ENCODE measurements around the gene SNX20.

SNX20 gene

DNA sequence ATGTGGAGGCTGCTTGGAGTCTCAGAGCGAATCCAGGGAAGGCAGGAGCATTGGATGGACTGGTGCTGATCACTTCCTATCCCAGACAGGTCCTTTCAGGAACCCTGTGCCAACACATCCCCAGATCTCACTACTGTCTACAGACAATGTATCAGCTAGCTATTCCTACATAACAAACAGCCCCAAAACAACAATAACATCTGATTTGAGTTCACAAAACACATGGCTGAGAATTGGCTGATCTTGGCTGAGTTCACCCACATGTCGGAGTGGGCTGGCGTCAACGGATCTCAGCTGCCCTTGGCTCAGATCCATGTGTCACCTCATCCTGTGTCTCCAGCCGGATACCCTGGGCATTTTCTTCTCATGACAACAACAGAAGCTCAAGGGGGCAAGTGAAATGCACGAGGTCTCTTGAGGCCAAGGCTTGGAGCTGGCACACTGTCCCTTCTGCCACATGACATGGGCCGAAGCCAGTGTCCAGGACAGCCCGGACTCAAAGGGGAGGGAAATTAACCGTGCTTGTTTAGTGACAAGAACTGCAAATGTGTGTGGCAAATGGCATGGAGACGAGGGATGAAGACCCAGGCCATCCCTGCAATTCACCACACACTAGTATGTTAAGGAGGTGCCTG, 18.7 kb downstream of the SNX20 start:
- H3K27me3 ChIP-seq (ENCODE audit: control insufficient read depth in 2 of 2, insufficient read depth in 2 of 2, low read length in 2 of 2): no peaks in the 10 kb centered on the region
- no peak overlapping the region for H3K9ac ChIP-seq (ENCODE audit: low read depth in 1 of 2, low read length in 2 of 2)
- no peaks in the 10 kb centered on the region for H3K4me1 ChIP-seq (ENCODE audit: control insufficient read depth in 2 of 2, insufficient read depth in 2 of 2, low read length in 2 of 2)

DNA sequence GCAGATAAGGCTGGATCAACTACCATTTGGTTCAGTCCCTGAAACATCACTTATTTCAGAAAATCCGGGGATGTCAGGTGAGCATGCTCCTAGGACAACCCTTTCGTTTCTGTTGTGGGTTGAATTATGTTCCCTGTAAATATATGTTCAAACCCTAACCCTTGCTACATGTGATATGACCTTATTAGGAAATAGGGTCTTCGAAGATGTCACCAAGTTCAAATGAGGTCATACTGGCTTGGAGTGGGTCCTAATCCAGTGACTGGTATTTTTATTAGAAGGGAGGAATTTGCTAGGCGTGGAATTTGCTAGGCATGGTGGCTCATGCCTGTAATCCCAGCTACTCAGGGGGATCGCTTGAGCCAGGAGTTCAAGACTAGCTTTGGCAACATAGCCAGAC, 21.3 kb downstream of the SNX20 start:
- Histone ChIP-seq H3K4me1 (ENCODE audit: control insufficient read depth in 2 of 2, insufficient read depth in 2 of 2, low read length in 2 of 2) (no peaks in the 10 kb centered on the region), H3K4me3 (ENCODE audit: low read length in 2 of 2) (no peak overlapping the region), H3K36me3 (ENCODE audit: control insufficient read depth in 2 of 2, insufficient read depth in 2 of 2, low read length in 2 of 2) (no peaks in the 10 kb centered on the region), H3K27ac (ENCODE audit: low read depth in 2 of 2, low read length in 2 of 2) (no peak overlapping the region), H3K9ac (ENCODE audit: low read depth in 1 of 2, low read length in 2 of 2) (no peak overlapping the region), H3K9me3 (ENCODE audit: control insufficient read depth in 2 of 2, low read length in 2 of 2) (no peaks in the 10 kb centered on the region), H3K27me3 (ENCODE audit: control insufficient read depth in 2 of 2, insufficient read depth in 2 of 2, low read length in 2 of 2) (no peaks in the 10 kb centered on the region)

More for the DNA sequence above, 18.7 kb downstream of the SNX20 start:
- H3K9me3 ChIP-seq (ENCODE audit: control insufficient read depth in 2 of 2, low read length in 2 of 2): no peaks in the 10 kb centered on the region
- H3K27ac ChIP-seq (ENCODE audit: low read depth in 2 of 2, low read length in 2 of 2): no peak overlapping the region
- H3K4me3 ChIP-seq (ENCODE audit: low read length in 2 of 2): no peak overlapping the region
- no peaks in the 10 kb centered on the region for H3K36me3 ChIP-seq (ENCODE audit: control insufficient read depth in 2 of 2, insufficient read depth in 2 of 2, low read length in 2 of 2)

DNA sequence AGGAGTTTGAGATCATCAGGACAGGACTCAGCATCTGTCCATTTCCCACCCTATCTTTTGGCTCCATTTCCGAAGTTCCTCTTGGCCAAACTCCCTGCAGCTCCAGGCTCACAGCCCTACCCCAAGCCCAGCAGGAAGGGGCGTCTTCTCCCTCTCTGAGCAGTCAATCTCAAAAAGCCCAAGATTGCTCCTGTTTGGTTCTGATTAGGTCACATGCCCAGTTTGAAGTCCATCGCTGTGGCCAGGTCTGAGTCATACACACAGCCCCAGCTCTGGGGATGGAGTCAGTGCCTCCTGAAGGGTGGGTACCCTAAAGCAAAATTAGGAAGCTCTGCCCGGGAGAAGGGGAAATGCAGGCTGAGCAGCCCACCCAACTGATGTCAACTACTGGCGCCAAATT, 23.9 kb downstream of the SNX20 start:
- Histone ChIP-seq H3K9ac (ENCODE audit: low read depth in 1 of 2, low read length in 2 of 2) (no peak overlapping the region), H3K9me3 (ENCODE audit: control insufficient read depth in 2 of 2, low read length in 2 of 2) (no peaks in the 10 kb centered on the region), H3K4me1 (ENCODE audit: control insufficient read depth in 2 of 2, insufficient read depth in 2 of 2, low read length in 2 of 2) (no peaks in the 10 kb centered on the region), H3K27ac (ENCODE audit: low read depth in 2 of 2, low read length in 2 of 2) (no peak overlapping the region), H3K27me3 (ENCODE audit: control insufficient read depth in 2 of 2, insufficient read depth in 2 of 2, low read length in 2 of 2) (no peaks in the 10 kb centered on the region), H3K4me3 (ENCODE audit: low read length in 2 of 2) (no peak overlapping the region), H3K36me3 (ENCODE audit: control insufficient read depth in 2 of 2, insufficient read depth in 2 of 2, low read length in 2 of 2) (no peaks in the 10 kb centered on the region)

DNA sequence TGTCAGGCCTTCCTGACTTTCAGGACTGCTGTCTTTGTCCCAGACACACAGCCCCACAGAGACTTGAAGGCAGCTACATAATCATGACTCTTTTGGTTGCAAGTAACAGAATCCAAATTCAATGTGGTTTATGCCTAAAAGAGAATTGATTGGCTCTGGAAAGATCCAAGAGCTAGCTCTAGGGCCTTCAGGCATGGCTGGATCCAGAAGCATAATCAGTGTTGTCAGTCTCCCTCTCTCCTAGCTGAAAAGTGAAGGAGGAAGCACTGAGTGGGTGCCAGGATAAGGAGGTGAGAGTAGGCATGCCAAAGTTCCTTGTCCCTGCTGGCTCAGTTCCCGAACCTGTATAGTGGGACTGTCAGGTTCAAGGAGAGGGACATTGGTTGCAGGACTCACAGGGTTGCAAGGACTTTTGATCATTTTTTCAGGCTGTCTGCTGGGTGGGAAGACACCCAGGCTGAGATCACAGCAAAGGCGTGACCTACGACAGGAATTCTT, 25.5 kb downstream of the SNX20 start:
- Histone ChIP-seq H3K9ac (ENCODE audit: low read depth in 1 of 2, low read length in 2 of 2) (no peak overlapping the region), H3K9me3 (ENCODE audit: control insufficient read depth in 2 of 2, low read length in 2 of 2) (no peaks in the 10 kb centered on the region), H3K27ac (ENCODE audit: low read depth in 2 of 2, low read length in 2 of 2) (no peak overlapping the region), H3K27me3 (ENCODE audit: control insufficient read depth in 2 of 2, insufficient read depth in 2 of 2, low read length in 2 of 2) (no peaks in the 10 kb centered on the region), H3K36me3 (ENCODE audit: control insufficient read depth in 2 of 2, insufficient read depth in 2 of 2, low read length in 2 of 2) (no peaks in the 10 kb centered on the region), H3K4me3 (ENCODE audit: low read length in 2 of 2) (no peak overlapping the region), H3K4me1 (ENCODE audit: control insufficient read depth in 2 of 2, insufficient read depth in 2 of 2, low read length in 2 of 2) (no peaks in the 10 kb centered on the region)

DNA sequence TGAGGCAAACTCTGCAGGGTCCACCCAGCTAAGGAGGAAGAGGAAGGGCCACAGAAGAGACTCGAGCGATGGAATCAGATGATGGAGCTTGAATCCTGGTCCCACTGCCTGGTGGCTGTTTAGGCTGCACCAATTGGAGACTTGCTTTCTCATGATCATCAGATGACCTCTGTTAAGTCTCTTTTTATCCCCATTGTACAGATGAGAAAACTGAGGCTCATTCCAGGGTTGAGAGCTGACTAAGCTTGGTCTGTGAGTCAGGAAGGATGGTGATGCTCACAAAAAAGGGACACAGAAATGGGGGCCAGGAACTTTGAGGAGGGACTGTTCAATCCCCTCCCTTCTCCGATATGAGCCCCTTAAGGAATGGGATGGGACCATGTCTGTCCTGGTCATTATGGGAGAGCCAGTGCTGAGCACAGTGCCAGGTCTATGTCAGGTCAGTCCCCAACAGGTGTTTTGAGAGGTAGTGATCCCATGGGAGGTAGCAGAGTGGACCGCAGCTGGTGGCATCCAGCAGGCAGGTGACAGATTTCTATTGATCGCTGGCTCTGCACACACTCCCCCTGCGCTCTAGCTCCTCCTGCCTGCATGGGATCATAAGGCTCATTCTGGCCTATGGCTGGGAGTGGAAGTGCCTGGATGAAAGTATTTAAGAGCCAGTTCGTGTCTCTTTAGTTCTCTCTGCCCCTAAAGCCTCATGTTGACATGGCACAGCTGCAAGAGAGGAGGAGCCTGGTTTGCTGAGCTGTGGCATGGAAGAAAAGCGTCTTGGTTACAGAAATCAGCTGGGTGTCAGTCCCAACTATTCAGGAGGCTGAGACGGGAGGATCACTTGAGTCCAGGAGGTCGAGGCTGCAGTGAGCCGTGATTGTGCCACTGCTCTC, 27.2 kb downstream of the SNX20 start:
- Histone ChIP-seq H3K27ac (ENCODE audit: low read depth in 2 of 2, low read length in 2 of 2) (no peak overlapping the region), H3K9ac (ENCODE audit: low read depth in 1 of 2, low read length in 2 of 2) (no peak overlapping the region), H3K36me3 (ENCODE audit: control insufficient read depth in 2 of 2, insufficient read depth in 2 of 2, low read length in 2 of 2) (no peaks in the 10 kb centered on the region), H3K9me3 (ENCODE audit: control insufficient read depth in 2 of 2, low read length in 2 of 2) (no peaks in the 10 kb centered on the region), H3K4me3 (ENCODE audit: low read length in 2 of 2) (no peak overlapping the region), H3K4me1 (ENCODE audit: control insufficient read depth in 2 of 2, insufficient read depth in 2 of 2, low read length in 2 of 2) (no peaks in the 10 kb centered on the region), H3K27me3 (ENCODE audit: control insufficient read depth in 2 of 2, insufficient read depth in 2 of 2, low read length in 2 of 2) (no peaks in the 10 kb centered on the region)

DNA sequence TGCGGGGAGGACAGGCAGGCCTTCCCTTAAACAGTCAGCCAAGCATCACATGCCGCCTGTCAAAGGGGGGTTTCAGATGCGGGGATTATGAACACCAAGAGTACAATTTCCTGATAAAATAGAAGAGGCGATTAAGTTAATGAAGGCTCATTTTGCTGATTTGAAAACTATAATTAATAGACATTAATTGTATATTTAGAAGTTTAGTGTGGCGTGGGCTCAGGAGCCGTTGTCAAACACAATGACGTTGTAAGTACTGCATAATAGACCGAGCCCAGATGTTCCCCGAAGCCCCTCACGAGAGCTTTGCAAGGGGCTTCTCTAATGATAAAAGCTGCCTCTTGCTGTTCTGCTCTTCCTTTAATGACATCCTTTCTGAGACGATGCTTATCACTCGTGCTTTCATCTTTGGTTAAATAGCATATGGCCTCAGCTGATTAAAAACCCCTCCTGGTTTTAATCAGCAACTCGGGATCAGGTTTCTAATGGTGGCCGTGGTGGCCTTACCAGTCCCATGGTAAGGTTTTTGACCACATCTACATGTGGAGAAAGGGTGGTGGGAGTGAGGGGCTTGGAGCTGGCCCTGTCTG, 28.2 kb downstream of the SNX20 start:
- no peaks in the 10 kb centered on the region for H3K9me3 ChIP-seq (ENCODE audit: control insufficient read depth in 2 of 2, low read length in 2 of 2)

DNA sequence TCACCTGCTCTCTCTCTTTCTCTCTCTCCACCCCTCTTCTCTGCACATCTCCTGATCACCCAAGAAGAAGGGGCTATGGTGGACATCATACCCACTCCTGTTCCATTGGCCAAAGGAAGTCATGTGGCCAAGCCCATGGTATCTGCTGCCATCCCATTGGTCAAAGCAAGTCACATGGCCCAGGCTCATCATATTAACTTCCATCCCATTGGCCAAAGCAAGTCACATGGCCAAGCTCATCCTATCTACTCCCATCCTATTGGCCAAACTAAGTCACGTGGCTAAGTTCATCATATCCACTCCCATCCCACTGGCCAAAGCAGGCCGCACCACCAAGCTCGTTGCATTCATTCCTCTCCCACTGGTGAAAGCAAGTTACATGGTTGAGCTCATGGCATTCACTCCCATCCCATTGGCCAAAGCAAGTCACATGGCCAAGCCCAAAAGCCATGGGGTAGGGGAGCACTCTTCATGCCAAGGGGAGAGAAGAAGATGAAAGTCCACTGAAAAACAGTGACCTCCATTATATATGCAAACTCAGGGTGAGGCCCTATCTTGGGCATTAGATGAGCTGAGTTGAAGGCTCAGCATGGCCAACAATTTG, 29.2 kb downstream of the SNX20 start:
- no peaks in the 10 kb centered on the region for H3K4me1 ChIP-seq (ENCODE audit: control insufficient read depth in 2 of 2, insufficient read depth in 2 of 2, low read length in 2 of 2)
- H3K9me3 ChIP-seq (ENCODE audit: control insufficient read depth in 2 of 2, low read length in 2 of 2): no peaks in the 10 kb centered on the region
- H3K27me3 ChIP-seq (ENCODE audit: control insufficient read depth in 2 of 2, insufficient read depth in 2 of 2, low read length in 2 of 2): no peaks in the 10 kb centered on the region
- no peak overlapping the region for H3K4me3 ChIP-seq (ENCODE audit: low read length in 2 of 2)
- H3K36me3 ChIP-seq (ENCODE audit: control insufficient read depth in 2 of 2, insufficient read depth in 2 of 2, low read length in 2 of 2): no peaks in the 10 kb centered on the region
- no peak overlapping the region for H3K27ac ChIP-seq (ENCODE audit: low read depth in 2 of 2, low read length in 2 of 2)
- H3K9ac ChIP-seq (ENCODE audit: low read depth in 1 of 2, low read length in 2 of 2): no peak overlapping the region

More for the DNA sequence above, 28.2 kb downstream of the SNX20 start:
- Histone ChIP-seq H3K4me1 (ENCODE audit: control insufficient read depth in 2 of 2, insufficient read depth in 2 of 2, low read length in 2 of 2) (no peaks in the 10 kb centered on the region), H3K27ac (ENCODE audit: low read depth in 2 of 2, low read length in 2 of 2) (no peak overlapping the region), H3K27me3 (ENCODE audit: control insufficient read depth in 2 of 2, insufficient read depth in 2 of 2, low read length in 2 of 2) (no peaks in the 10 kb centered on the region), H3K4me3 (ENCODE audit: low read length in 2 of 2) (no peak overlapping the region), H3K9ac (ENCODE audit: low read depth in 1 of 2, low read length in 2 of 2) (no peak overlapping the region), H3K36me3 (ENCODE audit: control insufficient read depth in 2 of 2, insufficient read depth in 2 of 2, low read length in 2 of 2) (no peaks in the 10 kb centered on the region)

DNA sequence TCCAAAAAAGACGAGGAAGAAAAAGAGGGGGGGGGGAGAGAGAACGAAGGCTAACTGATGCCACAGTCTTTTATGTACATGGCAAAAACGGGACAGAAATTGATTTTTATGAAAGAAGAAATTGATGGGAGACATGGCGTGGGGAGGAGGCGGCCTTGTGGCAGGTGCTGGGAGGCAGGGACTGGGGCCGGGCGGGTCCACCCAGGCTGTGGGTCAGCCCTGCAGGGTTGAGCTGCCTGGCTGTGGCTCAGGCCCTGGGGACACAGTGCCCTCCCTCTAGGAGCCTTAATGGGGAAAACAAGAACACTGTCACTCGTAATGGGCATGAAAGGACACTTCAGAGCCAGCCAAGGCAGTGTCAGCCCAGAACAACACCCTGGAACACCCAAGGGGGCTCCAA, 34.8 kb downstream of the SNX20 start:
- no peak overlapping the region for H3K9ac ChIP-seq (ENCODE audit: low read depth in 1 of 2, low read length in 2 of 2)
- H3K36me3 ChIP-seq (ENCODE audit: control insufficient read depth in 2 of 2, insufficient read depth in 2 of 2, low read length in 2 of 2): no peaks in the 10 kb centered on the region
- no peaks in the 10 kb centered on the region for H3K4me1 ChIP-seq (ENCODE audit: control insufficient read depth in 2 of 2, insufficient read depth in 2 of 2, low read length in 2 of 2)
- no peaks in the 10 kb centered on the region for H3K9me3 ChIP-seq (ENCODE audit: control insufficient read depth in 2 of 2, low read length in 2 of 2)
- H3K27ac ChIP-seq (ENCODE audit: low read depth in 2 of 2, low read length in 2 of 2): no peak overlapping the region
- no peak overlapping the region for H3K4me3 ChIP-seq (ENCODE audit: low read length in 2 of 2)
- H3K27me3 ChIP-seq (ENCODE audit: control insufficient read depth in 2 of 2, insufficient read depth in 2 of 2, low read length in 2 of 2): peaks cover 0 to 3% of the 10 kb centered on the region in 2 donors

DNA sequence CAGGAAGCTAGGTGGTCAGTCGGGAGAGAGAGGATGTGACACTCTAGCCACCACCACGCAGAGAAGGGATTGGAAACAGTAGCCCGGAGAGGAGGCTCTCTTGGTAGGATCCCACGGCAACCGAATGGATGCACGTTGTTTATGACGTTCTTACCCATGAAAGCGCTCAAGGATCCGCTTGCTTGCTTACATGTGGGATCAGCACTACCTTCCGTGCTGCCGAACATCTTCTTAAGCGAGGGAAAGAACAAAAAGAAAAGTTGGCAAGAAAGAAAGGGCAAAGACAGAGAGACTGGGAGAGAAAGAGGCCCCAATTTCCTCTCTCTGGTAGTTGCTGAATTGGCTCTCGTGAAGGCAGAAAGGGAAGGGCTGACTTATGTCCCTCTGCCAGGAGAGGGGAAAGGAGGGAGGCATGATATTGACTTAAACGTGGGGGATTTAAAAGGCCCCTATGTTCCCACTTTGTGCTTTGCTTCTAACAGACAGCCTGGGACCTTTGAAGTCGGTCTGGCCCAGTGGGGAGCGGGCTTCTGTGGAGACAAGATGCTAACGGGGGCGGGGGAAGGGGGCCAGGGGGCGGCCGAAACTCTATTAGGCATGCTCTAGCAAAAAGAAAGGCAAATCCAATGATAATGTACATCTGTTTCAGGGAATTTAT, 35.4 kb downstream of the SNX20 start:
- no peaks in the 10 kb centered on the region for H3K9me3 ChIP-seq (ENCODE audit: control insufficient read depth in 2 of 2, low read length in 2 of 2)
- H3K36me3 ChIP-seq (ENCODE audit: control insufficient read depth in 2 of 2, insufficient read depth in 2 of 2, low read length in 2 of 2): no peaks in the 10 kb centered on the region
- H3K4me3 ChIP-seq (ENCODE audit: low read length in 2 of 2): no peak overlapping the region

More for the DNA sequence above, 35.4 kb downstream of the SNX20 start:
- Histone ChIP-seq H3K9ac (ENCODE audit: low read depth in 1 of 2, low read length in 2 of 2) (no peak overlapping the region), H3K4me1 (ENCODE audit: control insufficient read depth in 2 of 2, insufficient read depth in 2 of 2, low read length in 2 of 2) (no peaks in the 10 kb centered on the region), H3K27me3 (ENCODE audit: control insufficient read depth in 2 of 2, insufficient read depth in 2 of 2, low read length in 2 of 2) (peaks cover 0 to 3% of the 10 kb centered on the region in 2 donors), H3K27ac (ENCODE audit: low read depth in 2 of 2, low read length in 2 of 2) (no peak overlapping the region)

All from mucosa of rectum (tissue), 2 donors.